Anterior cingulate cortex (tissue), 58 donors: ENCODE data around the gene VEZF1.
A peak's percentile ranks its signal among the peaks of the same experiment; 100 is the strongest.

Source experiments
- DNase-seq, 58 donors: peaks; one replicate each; lab custom pipeline; 2025; lab: John Stamatoyannopoulos, UW

Gene VEZF1

DNA sequence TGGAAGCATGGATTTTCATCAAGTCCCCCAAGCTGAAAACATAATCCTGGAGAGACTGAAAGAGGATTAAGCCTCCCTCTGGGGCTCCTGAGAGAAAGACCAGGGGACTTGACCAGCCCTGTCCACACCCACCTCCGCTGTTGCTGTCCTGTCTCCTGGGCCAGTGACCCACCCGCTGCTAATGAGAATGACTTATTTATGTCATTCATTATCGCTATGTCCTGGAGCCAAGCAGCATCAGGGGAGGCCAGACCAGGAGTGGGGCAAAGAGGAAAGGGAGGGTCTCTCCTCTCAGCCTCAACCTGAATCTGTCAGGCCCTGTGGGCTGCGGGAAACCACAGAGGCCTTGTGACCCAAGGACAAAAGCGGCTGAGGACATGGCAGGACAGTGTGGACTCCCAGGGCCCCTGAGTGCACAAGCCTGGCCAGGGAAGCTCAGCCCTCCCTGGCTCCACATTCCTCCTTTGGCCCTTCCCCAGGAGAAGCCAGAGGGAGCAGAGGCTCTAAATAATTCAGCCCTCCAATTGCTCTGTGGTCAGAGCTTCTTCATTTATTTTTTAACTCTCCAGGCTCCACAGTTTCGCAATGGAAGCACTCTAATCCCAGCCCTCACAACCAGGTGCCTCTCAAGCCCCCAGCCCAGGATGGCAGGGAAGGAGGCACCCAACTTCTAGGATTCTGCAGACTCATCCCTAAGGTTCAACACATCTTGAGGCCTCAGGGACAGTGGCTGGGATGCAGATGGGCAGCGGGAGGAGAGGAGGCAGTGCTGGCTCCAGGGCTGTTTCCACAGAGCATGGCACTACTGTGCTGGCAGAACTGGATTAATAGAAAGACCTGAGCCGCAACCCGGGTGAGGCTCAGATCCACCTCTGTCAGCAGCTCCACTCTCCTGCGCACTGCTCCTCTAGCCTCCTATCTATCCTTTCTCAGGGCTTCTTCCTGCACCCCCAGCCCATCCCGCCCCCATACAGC, 51.9 kb downstream of the VEZF1 start:
- DNase-seq: peak in 49 of 58 donors; percentile 34 to 89 (median 65)

DNA sequence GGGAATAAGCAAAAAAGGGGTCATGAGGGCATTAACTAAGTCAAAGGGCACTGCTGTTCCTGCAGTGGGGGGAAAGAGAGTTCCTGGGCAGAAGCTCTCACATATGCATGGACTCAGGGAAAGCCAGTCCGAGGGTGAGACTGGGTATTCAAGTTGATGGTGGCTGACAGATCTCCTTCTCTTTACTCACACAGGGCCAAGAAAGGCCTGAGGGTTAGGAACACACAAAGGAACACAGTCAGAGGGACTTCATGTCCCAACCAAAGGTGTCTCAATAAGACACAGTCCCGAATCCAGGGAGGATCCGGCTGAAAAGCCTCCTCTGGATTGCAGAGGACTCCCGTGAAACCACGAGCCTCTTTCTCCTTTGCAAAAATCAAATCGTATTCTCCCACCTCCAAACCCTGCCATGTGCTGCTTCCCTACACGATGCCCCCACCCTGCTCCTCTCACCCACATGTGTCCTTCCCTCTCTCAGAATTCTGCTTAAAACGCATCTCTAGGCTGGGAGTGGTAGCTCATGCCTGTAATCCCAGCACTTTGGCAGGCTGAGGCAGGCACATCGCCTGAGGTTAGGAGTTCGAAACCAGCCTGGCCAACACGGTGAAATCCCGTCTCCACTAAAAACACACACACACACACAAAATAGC, 56.4 kb downstream of the VEZF1 start:
- no peak for DNase-seq

DNA sequence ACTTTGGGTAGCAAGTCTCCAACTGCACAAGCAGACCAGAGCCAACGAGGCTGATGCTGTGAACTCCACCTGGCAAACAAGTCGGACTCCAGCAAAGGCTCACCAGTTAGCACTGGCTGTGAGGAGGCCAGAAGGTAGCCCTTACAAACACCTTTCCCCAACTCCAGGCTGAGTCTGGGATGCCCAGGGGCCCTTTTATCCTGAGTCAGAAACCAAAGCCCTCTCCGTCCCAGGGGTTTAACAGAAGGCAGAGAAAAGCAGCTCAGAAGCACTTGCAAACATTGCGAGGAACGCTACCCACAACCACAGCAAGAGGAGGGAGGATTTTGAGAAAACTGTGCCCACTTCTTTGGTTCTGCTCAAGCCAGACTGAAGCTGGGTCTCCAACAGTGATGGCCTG, 57.8 kb downstream of the VEZF1 start:
- DNase-seq: no peak

DNA sequence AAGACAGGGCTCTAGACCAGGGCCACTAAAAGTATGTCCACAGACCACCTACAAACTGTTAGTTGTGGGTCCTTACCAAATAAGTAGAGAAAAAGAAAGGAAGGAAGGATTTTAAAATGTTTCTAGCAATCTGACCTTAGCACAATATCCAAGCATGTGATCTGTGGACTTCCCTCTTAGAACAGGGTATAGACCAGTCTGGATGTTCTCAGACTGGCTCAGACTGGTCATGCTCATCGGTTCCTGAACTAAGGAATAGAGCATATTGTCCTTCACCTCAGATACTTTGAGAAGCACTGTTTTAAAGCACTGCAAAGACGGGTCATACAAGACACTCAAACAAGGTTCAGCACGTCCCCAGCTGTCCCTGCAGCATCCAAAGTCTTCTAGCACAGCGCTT, 58.7 kb downstream of the VEZF1 start:
- peak in 1 of 58 donors; percentile 54 for DNase-seq

DNA sequence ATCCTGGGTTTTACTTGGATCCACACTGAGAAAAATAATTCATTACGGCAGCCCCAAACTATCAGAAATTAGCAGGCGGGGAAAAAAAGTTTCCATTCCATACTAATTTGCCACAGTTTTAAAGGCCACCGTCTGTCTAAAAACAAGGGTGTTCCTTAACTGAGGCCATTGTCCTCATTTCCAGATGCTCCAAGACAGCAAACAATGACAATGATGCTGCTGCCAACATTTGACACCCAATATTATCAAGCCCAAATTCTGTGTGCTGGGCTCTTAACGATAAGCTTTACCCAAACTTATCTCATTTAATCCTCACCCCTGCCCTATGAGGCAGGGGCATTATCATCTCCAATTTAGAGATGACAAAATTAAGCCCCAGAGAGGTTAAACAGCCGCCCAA, 59.1 kb downstream of the VEZF1 start:
- DNase-seq: no peak

DNA sequence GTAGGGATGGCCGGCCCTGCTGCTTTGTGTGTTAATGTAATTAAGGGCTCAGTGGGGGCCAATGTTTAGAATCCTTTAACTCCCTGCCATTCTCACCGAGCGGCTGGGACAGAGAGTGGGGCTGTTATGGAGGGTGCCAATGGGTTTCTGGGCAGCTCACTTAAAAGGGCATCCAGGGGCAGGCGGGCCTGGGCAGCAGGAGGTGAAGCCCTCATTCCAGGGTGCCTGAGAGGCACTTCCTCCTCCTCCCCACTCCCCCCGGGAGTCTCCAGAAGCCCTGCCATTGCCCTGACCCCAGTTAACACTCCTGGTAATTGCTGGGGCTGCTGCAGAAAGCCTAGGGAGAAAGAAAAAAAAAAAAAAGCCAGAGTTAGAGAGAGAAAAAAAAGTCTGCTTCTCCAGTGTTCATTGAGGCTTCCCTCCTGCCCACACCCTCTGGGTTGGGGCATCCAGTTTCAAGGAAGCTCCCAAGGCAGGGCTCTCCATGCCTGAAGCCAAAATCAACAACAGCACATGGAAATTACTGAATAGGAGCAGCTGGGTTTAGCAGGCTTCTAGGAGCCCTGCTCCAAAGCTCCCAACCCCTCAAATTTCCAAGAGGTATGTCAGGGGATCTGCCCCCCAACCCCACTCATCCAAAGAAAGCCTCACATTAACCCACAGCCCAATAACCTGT, 60.9 kb downstream of the VEZF1 start:
- DNase-seq: peak in 32 of 58 donors; percentile 21 to 81 (median 56)

DNA sequence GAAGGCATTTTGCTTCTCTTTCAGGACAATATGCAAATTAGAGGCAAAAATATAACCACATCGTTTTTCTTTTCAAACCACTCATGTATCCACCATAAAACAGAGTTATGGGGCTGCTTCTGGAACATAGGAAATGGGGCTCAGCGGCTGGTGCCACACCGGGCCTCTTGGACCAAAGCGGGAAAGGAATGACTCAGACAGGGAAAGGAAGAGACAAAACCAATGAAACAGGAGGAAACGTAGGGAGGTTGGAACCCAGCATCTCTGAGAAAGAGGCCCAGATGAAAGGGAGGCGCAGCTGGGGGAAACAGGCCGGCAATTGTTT, 61.4 kb downstream of the VEZF1 start:
- peak in 4 of 58 donors; percentile 31 to 80 (median 48) for DNase-seq

DNA sequence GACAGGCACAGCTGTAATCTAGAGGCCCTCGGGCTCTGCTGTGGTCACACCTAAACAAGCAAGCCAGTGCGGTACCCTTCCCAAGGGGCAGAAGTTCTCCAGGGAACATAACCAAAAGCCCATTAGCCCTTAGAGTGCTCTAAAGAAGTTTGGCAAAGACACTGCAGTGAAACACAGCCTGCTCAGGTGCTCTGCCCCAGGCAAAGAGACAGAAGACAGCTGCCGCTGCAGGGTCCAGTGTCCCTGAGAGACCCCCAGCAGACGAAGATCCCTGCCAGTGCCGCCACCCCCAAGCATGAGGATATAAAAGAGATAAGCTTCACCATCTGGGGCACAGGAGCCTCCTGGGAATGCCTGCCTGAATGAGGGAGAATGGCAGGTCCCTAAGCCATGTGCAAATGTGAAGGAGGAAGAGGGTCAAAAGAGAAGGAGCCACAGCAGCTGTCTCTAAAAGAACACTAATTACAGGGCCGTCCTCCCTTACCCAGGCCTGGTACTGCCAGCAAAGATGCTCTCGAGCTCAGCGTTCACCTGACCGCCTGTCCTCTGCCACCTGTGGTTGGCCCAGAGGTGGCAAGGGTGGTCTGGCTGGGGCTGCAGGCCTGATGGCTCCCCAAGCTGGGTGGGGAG, 62.6 kb downstream of the VEZF1 start:
- no peak for DNase-seq

DNA sequence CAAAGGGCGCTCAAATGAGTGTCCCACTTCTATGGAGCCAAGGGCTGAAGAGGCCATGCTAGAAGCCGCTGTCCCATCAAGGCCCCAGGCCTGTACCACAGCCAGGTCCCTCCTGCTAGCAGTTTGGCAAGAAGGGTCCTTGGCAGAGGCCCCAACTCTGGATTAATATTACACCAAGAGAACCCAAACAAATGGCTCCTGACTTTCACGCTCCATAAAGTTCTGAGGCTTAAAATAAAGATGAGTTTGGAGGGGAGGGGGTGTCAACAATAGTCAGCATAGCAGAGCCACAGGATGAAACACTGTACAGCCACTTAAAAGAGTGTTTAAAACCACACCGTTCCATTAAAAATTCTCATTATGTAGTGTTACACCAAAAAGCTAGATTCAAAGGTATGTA, 63.4 kb downstream of the VEZF1 start:
- DNase-seq: peak in 3 of 58 donors; percentile 17 to 36 (median 33)
